Renal cortex interstitium (tissue), 11 donors: Measurements from ENCODE around the gene TTLL11. TPM values are rescaled to one million over a fixed set of nuclear protein-coding genes. Genes with fewer than 3 reads are reported as not detected.
"Not testable (repeated sequence)": the region's sequence is repeated elsewhere in the genome, so short reads cannot be mapped to it uniquely, and the experiment has no call there.

Experiments
- DNase-seq, 11 donors: peaks; one replicate each; pipeline ENCODE4 v3.0.0-alpha.2; 2013; ENCODE audit warnings: low read depth in 9 of 11, low spot score in 4 of 11; ENCODE audit errors: extremely low read depth in 1 of 11
- polyA plus RNA-seq, 3 donors: library from polyadenylated mRNA; unstranded; fragments of 120-200 nt; gene quantifications; one replicate each; pipeline ENCODE4 v1.2.1, GENCODE V29; 2013; ENCODE audit not compliant: insufficient read length in 3 of 3

The TTLL11 gene
- polyA plus RNA-seq, 3 donors, result 6.8 to 8.5 (median 6.9) TPM

GRCh38 chr9:121801579-121801978 is 291.5 kb downstream of the TTLL11 start:
- DNase-seq, result no peak

- no peak for DNase-seq
These were observed 292.7 kb downstream of the TTLL11 start for GRCh38 chr9:121800376-121800775.

- DNase-seq, result no peak
These were observed 294.2 kb downstream of the TTLL11 start for GRCh38 chr9:121798941-121799340.

GRCh38 chr9:121797081-121797480 is 296.0 kb downstream of the TTLL11 start:
- peak in 7 of 11 donors; percentile 28 to 60 (median 50) for DNase-seq

- not testable (repeated sequence) for DNase-seq
These were observed 298.8 kb downstream of the TTLL11 start for GRCh38 chr9:121794334-121794733.

GRCh38 chr9:121792476-121792875 is 300.6 kb downstream of the TTLL11 start:
- DNase-seq, result not testable (repeated sequence)

GRCh38 chr9:121790841-121791240 is 302.3 kb downstream of the TTLL11 start:
- DNase-seq, result no peak

- no peak for DNase-seq
These were observed 304.3 kb downstream of the TTLL11 start for GRCh38 chr9:121788686-121789366.

GRCh38 chr9:121786998-121787422 is 306.1 kb downstream of the TTLL11 start:
- no peak for DNase-seq

GRCh38 chr9:121786543-121786948 is 306.6 kb downstream of the TTLL11 start:
- no peak for DNase-seq

- DNase-seq, result no peak
These were observed 307.2 kb downstream of the TTLL11 start for GRCh38 chr9:121785673-121786542.

- DNase-seq, result no peak
These were observed 308.2 kb downstream of the TTLL11 start for GRCh38 chr9:121784731-121785411.

GRCh38 chr9:121783521-121784507 is 309.3 kb downstream of the TTLL11 start:
- no peak for DNase-seq

- DNase-seq, result no peak
These were observed 310.0 kb downstream of the TTLL11 start for GRCh38 chr9:121783111-121783510.

- no peak for DNase-seq
These were observed 310.5 kb downstream of the TTLL11 start for GRCh38 chr9:121782514-121783110.

- DNase-seq, result no peak
These were observed 311.2 kb downstream of the TTLL11 start for GRCh38 chr9:121781701-121782464.

GRCh38 chr9:121781145-121781548 is 312.0 kb downstream of the TTLL11 start:
- DNase-seq, result no peak
